A204.1 (cell line): ENCODE measurements around the gene CHMP2A.
"Not testable (repeated sequence)": the region's sequence is repeated elsewhere in the genome, so short reads cannot be mapped to it uniquely, and the experiment has no call there.

ENCODE experiments used
- FAIRE-seq: peaks from 2 replicates; lab custom pipeline; 2012; peaks lifted over from hg19 to GRCh38; lab: Jason Lieb, UNC

CHMP2A gene

GRCh38 chr19:58554494-58555368, at the start of gene CHMP2A:
Gene CHMP2A (minus strand): TSS chr19:58555105. CDS start chr19:58554212, 893 bp downstream.
- FAIRE-seq = peak; percentile 52

- FAIRE-seq = no peak
Observed at GRCh38 chr19:58586133-58586765, 31.3 kb upstream of the CHMP2A start.

- FAIRE-seq = no peak
Observed at GRCh38 chr19:58585442-58586132, 30.7 kb upstream of the CHMP2A start.

GRCh38 chr19:58584498-58585441, 29.9 kb upstream of the CHMP2A start:
- FAIRE-seq = no peak

- FAIRE-seq = no peak
Observed at GRCh38 chr19:58582985-58583384, 28.1 kb upstream of the CHMP2A start.

- no peak for FAIRE-seq
Observed at GRCh38 chr19:58581227-58582141, 26.6 kb upstream of the CHMP2A start.

GRCh38 chr19:58579473-58580142, 24.7 kb upstream of the CHMP2A start:
- FAIRE-seq = no peak

- FAIRE-seq = no peak
Observed at GRCh38 chr19:58578012-58578925, 23.4 kb upstream of the CHMP2A start.

- not testable (repeated sequence) for FAIRE-seq
Observed at GRCh38 chr19:58577581-58577980, 22.7 kb upstream of the CHMP2A start.

GRCh38 chr19:58575183-58576041, 20.5 kb upstream of the CHMP2A start:
- FAIRE-seq = peak; percentile 72

GRCh38 chr19:58573658-58574164, 18.8 kb upstream of the CHMP2A start:
- no peak for FAIRE-seq

GRCh38 chr19:58572818-58573657, 18.1 kb upstream of the CHMP2A start, which contains the start of gene MZF1:
Gene MZF1 (minus strand): TSS chr19:58573335. CDS start chr19:58571389, 1,946 bp downstream.
- FAIRE-seq = peak; percentile 98

- no peak for FAIRE-seq
Observed at GRCh38 chr19:58572026-58572817, 17.3 kb upstream of the CHMP2A start.

GRCh38 chr19:58571575-58571947, 16.7 kb upstream of the CHMP2A start:
- FAIRE-seq = no peak

GRCh38 chr19:58570770-58571574, 16.1 kb upstream of the CHMP2A start:
- FAIRE-seq = no peak
